ENCODE data around the gene GM2A.

DNA sequence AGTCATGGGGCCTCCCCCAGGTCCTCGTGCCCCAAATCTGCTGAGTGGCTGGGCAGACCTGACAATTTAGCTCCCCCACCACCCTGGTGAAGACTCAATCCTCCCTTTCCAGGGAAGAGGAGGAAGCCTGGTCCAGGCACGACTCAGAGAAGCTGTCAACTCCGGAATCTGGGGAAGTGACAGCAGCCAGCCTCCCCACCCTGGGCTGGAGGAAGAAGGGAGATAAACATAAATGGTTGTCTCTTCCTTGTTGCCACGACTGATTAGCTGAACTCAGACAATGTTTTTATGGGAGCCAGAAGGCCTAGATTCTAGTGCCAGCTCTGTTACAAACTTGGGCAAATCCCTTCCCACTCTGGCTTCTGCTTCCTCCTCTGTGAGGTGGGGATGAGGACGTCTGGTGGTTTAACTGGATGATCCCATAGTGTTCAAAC lies 44.5 kb upstream of the GM2A start:
- no peak for TF ChIP-seq TAF1 (IDR thresholded peaks at IDR 0.05; ENCODE audit: borderline replicate concordance, low read depth, low read length)
- no peak for TF ChIP-seq EP300 (IDR thresholded peaks at IDR 0.05; ENCODE audit: borderline replicate concordance in 1 of 2, low read depth in 1 of 2, low read length in 1 of 2)
- TF ChIP-seq, protein P1, sequence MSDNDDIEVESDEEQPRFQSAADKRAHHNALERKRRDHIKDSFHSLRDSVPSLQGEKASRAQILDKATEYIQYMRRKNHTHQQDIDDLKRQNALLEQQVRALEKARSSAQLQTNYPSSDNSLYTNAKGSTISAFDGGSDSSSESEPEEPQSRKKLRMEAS (IDR thresholded peaks at IDR 0.05; ENCODE audit: low read depth), result no peak
- TF ChIP-seq, protein P2, sequence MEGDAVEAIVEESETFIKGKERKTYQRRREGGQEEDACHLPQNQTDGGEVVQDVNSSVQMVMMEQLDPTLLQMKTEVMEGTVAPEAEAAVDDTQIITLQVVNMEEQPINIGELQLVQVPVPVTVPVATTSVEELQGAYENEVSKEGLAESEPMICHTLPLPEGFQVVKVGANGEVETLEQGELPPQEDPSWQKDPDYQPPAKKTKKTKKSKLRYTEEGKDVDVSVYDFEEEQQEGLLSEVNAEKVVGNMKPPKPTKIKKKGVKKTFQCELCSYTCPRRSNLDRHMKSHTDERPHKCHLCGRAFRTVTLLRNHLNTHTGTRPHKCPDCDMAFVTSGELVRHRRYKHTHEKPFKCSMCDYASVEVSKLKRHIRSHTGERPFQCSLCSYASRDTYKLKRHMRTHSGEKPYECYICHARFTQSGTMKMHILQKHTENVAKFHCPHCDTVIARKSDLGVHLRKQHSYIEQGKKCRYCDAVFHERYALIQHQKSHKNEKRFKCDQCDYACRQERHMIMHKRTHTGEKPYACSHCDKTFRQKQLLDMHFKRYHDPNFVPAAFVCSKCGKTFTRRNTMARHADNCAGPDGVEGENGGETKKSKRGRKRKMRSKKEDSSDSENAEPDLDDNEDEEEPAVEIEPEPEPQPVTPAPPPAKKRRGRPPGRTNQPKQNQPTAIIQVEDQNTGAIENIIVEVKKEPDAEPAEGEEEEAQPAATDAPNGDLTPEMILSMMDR (IDR thresholded peaks at IDR 0.05), result no peak
- no peak for TF ChIP-seq RCOR1 (IDR thresholded peaks at IDR 0.05; ENCODE audit: low read length)
- no peak for TF ChIP-seq NFIC (IDR thresholded peaks at IDR 0.05; ENCODE audit: borderline replicate concordance)
- no peak for TF ChIP-seq CHD2 (IDR thresholded peaks at IDR 0.05; ENCODE audit: low read length, partially characterized antibody)
- TF ChIP-seq RAD21 (IDR thresholded peaks at IDR 0.05; ENCODE audit: low read length), result no peak
- TF ChIP-seq, protein P3, sequence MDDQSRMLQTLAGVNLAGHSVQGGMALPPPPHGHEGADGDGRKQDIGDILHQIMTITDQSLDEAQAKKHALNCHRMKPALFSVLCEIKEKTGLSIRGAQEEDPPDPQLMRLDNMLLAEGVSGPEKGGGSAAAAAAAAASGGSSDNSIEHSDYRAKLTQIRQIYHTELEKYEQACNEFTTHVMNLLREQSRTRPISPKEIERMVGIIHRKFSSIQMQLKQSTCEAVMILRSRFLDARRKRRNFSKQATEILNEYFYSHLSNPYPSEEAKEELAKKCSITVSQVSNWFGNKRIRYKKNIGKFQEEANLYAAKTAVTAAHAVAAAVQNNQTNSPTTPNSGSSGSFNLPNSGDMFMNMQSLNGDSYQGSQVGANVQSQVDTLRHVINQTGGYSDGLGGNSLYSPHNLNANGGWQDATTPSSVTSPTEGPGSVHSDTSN (IDR thresholded peaks at IDR 0.05), result no peak
- no peak for TF ChIP-seq TCF12 (IDR thresholded peaks at IDR 0.05)
- TF ChIP-seq POLR2AphosphoS5 (IDR thresholded peaks at IDR 0.05; ENCODE audit: low read depth, low read length), result no peak

All from SK-N-SH (cell line).